GM21390 (cell line): ENCODE measurements around the gene METTL18.

ENCODE experiments used
- ATAC-seq: cut with Tn5 transposase; IDR thresholded peaks from one replicate; pipeline ENCODE4 v1.9.1; 2021; ENCODE audit not compliant: unreplicated experiment

METTL18 gene

GRCh38 chr1:169786974-169787373 lies 7.7 kb downstream of the METTL18 start:
- ATAC-seq: no peak

GRCh38 chr1:169785267-169785666 lies 9.4 kb downstream of the METTL18 start:
- ATAC-seq: no peak

GRCh38 chr1:169784102-169784501 lies 10.6 kb downstream of the METTL18 start:
- no peak for ATAC-seq

GRCh38 chr1:169782596-169782995 lies 12.1 kb downstream of the METTL18 start:
- no peak for ATAC-seq

GRCh38 chr1:169779970-169780369 lies 14.7 kb downstream of the METTL18 start:
- no peak for ATAC-seq

GRCh38 chr1:169779150-169779549 lies 15.6 kb downstream of the METTL18 start:
- ATAC-seq: no peak

- ATAC-seq: no peak
These were observed 18.3 kb downstream of the METTL18 start for GRCh38 chr1:169776440-169776839.

GRCh38 chr1:169768161-169768560 lies 26.5 kb downstream of the METTL18 start:
- no peak for ATAC-seq

GRCh38 chr1:169765580-169766331 lies 29.0 kb downstream of the METTL18 start:
- ATAC-seq: no peak

GRCh38 chr1:169764919-169765318 lies 29.8 kb downstream of the METTL18 start:
- ATAC-seq: no peak

- no peak for ATAC-seq
These were observed 32.0 kb downstream of the METTL18 start for GRCh38 chr1:169762699-169763098.

- no peak for ATAC-seq
These were observed 35.7 kb downstream of the METTL18 start for GRCh38 chr1:169759038-169759437.

- ATAC-seq: no peak
These were observed 41.2 kb downstream of the METTL18 start for GRCh38 chr1:169753549-169753948.

- ATAC-seq: no peak
These were observed 44.7 kb downstream of the METTL18 start for GRCh38 chr1:169750041-169750440.

GRCh38 chr1:169746550-169746949 lies 48.2 kb downstream of the METTL18 start:
- ATAC-seq: no peak

- ATAC-seq: no peak
These were observed 49.5 kb downstream of the METTL18 start for GRCh38 chr1:169745015-169745861.
